H1 (cell line): Measurements from ENCODE around the gene NPBWR2. TPM values are rescaled to one million over a fixed set of nuclear protein-coding genes. Genes with fewer than 3 reads are reported as not detected.

ENCODE experiments used
- BRCA1 ChIP-seq: IDR thresholded peaks from 2 replicates; pipeline ENCODE4 v1.6.1; 2012; ENCODE audit warnings: low read depth, low read length, improper control_type of control experiment
- CHD7 ChIP-seq: fragments of 300-600 bp; sonication (generic); IDR thresholded peaks from 2 replicates; pipeline ENCODE4 v1.7.1; 2012; ENCODE audit warnings: low read length, moderate library complexity, mild to moderate bottlenecking, inconsistent platforms; ENCODE audit not compliant: insufficient replicate concordance
- GTF2F1 ChIP-seq: IDR thresholded peaks from 2 replicates; pipeline ENCODE4 v1.6.1; 2012; ENCODE audit warnings: low read depth, low read length, improper control_type of control experiment, borderline replicate concordance
- JUN ChIP-seq: IDR thresholded peaks from 2 replicates; pipeline ENCODE4 v1.6.1; 2011; ENCODE audit warnings: low read depth, mild to moderate bottlenecking, improper control_type of control experiment, low read length
- JUND ChIP-seq: IDR thresholded peaks from 2 replicates; pipeline ENCODE4 v1.6.1; 2011; ENCODE audit warnings: mild to moderate bottlenecking, improper control_type of control experiment, low read length
- RBBP5 ChIP-seq: IDR thresholded peaks from 2 replicates; pipeline ENCODE4 v1.7.1; 2012; ENCODE audit warnings: low read depth, mild to moderate bottlenecking, inconsistent platforms, low read length, moderate library complexity, borderline replicate concordance
- RNF2 ChIP-seq: fragments of 200-900, 300-1000 bp; sonication (generic); IDR thresholded peaks from 2 replicates; pipeline ENCODE4 v1.7.1; 2016; ENCODE audit warnings: borderline replicate concordance, low read depth, mild to moderate bottlenecking, antibody characterized with exemption, low read length; ENCODE audit not compliant: poor library complexity, severe bottlenecking; ENCODE audit errors: missing control alignments
- RXRA ChIP-seq: IDR thresholded peaks from 2 replicates; pipeline ENCODE4 v1.6.1; 2011; ENCODE audit warnings: low read depth, mild to moderate bottlenecking, low read length, moderate library complexity; ENCODE audit not compliant: insufficient read depth
- SIN3A ChIP-seq, 2 experiments: IDR thresholded peaks in 1 of 2; conservative IDR thresholded peaks in 1 of 2; 2 replicates each; pipeline ENCODE4 v1.6.1; 2011 to 2012; ENCODE audit warnings: low read length in 2 of 2, improper control_type of control experiment in 1 of 2, low read depth in 1 of 2, mild to moderate bottlenecking in 1 of 2
- SP2 ChIP-seq: IDR thresholded peaks from 2 replicates; pipeline ENCODE4 v1.6.1; 2012; ENCODE audit warnings: mild to moderate bottlenecking, low read length, inconsistent platforms
- SRF ChIP-seq: IDR thresholded peaks from 2 replicates; pipeline ENCODE4 v1.6.1; 2011; ENCODE audit warnings: mild to moderate bottlenecking, low read depth, low read length, moderate library complexity
- polyA plus RNA-seq, 7 experiments: library from polyadenylated mRNA; depleted of rRNA in 3 of 7; stranded (reverse) in 5 of 7; unstranded in 2 of 7; fragments of >200 nt in 5 of 7; fragments of 200-250 nt in 2 of 7; gene quantifications; 1 replicate in 5 of 7; 2 replicates in 1 of 7; 4 replicates in 1 of 7; pipeline versions ENCODE4 v1.2.1 to v1.2.3, GENCODE V29; 2011 to 2013; ENCODE audit warnings: missing spikeins in 2 of 7, mixed read lengths in 2 of 7
- total RNA-seq: library from RNA; stranded (reverse); fragmentation: NEBNext Ultra II Directional; extraction: Animal tissue kit (Norgen Biotek cat#: 25700); gene quantifications from 2 replicates; pipeline ENCODE4 v1.2.1, GENCODE V29; 2021

Gene NPBWR2
- total and polyA plus RNA-seq, 2 of the 8 experiments (the other 6 are each of a cell fraction or from before 2014, with no cell fraction given) = not detected

GRCh38 chr20:64074184-64074789, 33.1 kb downstream of the NPBWR2 start (continued):
- TF ChIP-seq CHD7 (no peak), SIN3A (conservative IDR thresholded peaks at IDR 0.05 in 1 of 2, IDR thresholded peaks at IDR 0.05 in 1 of 2; ENCODE audit: low read depth in 1 of 2, low read length in 2 of 2) (no peak), RXRA (no peak), SP2 (no peak), JUND (no peak), JUN (no peak), BRCA1 (no peak), RNF2 (no peak), SRF (no peak), GTF2F1 (no peak), RBBP5 (no peak)
